ENCODE measurements around the gene UGT1A7.

GRCh38 chr2:233772583-233772982 is 90.9 kb downstream of the UGT1A7 start:
- TF ChIP-seq POLR2A (IDR thresholded peaks at IDR 0.05), result no peak
- TF ChIP-seq CTCF (IDR thresholded peaks at IDR 0.05 in 4 of 5, conservative IDR thresholded peaks at IDR 0.05 in 1 of 5), result no peak
